Activated CD4-positive, alpha-beta T cell treated with anti-CD3 and anti-CD28 coated beads, Interleukin-2, Interleukin-6, amounts not matched to agents 100 ng/mL and 50 ng/mL, durations not matched to agents 16 hours and 8 hours (primary cell): ENCODE results near the gene NFIB.

Source experiments
- DNase-seq: peaks from one replicate; pipeline ENCODE4 v3.0.0-alpha.2; 2020

Gene NFIB

GRCh38 chr9:14344053-14344524 lies 30.1 kb upstream of the NFIB start:
- no peak for DNase-seq

- no peak for DNase-seq
Measured at GRCh38 chr9:14343261-14344031, 29.5 kb upstream of the NFIB start.

GRCh38 chr9:14342736-14343135 lies 28.8 kb upstream of the NFIB start:
- DNase-seq = no peak

GRCh38 chr9:14341437-14342122 lies 27.6 kb upstream of the NFIB start:
- DNase-seq = no peak

- DNase-seq = no peak
Measured at GRCh38 chr9:14340994-14341393, 27.1 kb upstream of the NFIB start.

GRCh38 chr9:14340219-14340873 lies 26.4 kb upstream of the NFIB start:
- no peak for DNase-seq

GRCh38 chr9:14339746-14340145 lies 25.8 kb upstream of the NFIB start:
- no peak for DNase-seq

GRCh38 chr9:14337615-14338014 lies 23.7 kb upstream of the NFIB start:
- no peak for DNase-seq

- DNase-seq = no peak
Measured at GRCh38 chr9:14336244-14336643, 22.3 kb upstream of the NFIB start.

GRCh38 chr9:14331120-14331519 lies 17.2 kb upstream of the NFIB start:
- DNase-seq = no peak

- no peak for DNase-seq
Measured at GRCh38 chr9:14327036-14327435, 13.1 kb upstream of the NFIB start.

GRCh38 chr9:14326264-14326826 lies 12.4 kb upstream of the NFIB start:
- peak; percentile 65 for DNase-seq

- no peak for DNase-seq
Measured at GRCh38 chr9:14325147-14325546, 11.2 kb upstream of the NFIB start.

GRCh38 chr9:14323985-14324650 lies 10.2 kb upstream of the NFIB start:
- DNase-seq = no peak

- DNase-seq = no peak
Measured at GRCh38 chr9:14323083-14323971, 9.4 kb upstream of the NFIB start.

- DNase-seq = peak; percentile 89
Measured at GRCh38 chr9:14322211-14323082, 8.5 kb upstream of the NFIB start.

GRCh38 chr9:14321517-14322130 lies 7.7 kb upstream of the NFIB start:
- no peak for DNase-seq

- DNase-seq = no peak
Measured at GRCh38 chr9:14320271-14321181, 6.6 kb upstream of the NFIB start.

GRCh38 chr9:14318934-14319580 lies 5.1 kb upstream of the NFIB start:
- no peak for DNase-seq
